ENCODE results near the gene ZNF792.

GRCh38 chr19:34982275-34982674 is 18.2 kb upstream of the ZNF792 start:
- TF ChIP-seq CTCF (IDR thresholded peaks at IDR 0.05) (no peak), POLR2AphosphoS5 (IDR thresholded peaks at IDR 0.05) (no peak)
